SK-N-SH (cell line): ENCODE measurements around the gene OR3A1. TPM values are rescaled to one million over a fixed set of nuclear protein-coding genes. Genes with fewer than 3 reads are reported as not detected.

Experiments used
- CTCF ChIA-PET: fragments of 300-600, 350-600 bp; formaldehyde crosslinking; extraction: SDS; loops from one replicate; lab custom pipeline; 2021; lab: Yijun Ruan, JAX
- POLR2A ChIA-PET: fragments of 350-600 bp; sonication (Branson Sonifier 250); formaldehyde crosslinking; extraction: SDS; loops from one replicate; lab custom pipeline; 2020; ENCODE audit warnings: antibody characterized with exemption, inconsistent platforms; lab: Yijun Ruan, JAX
- DNase-seq: peaks from one replicate; pipeline ENCODE4 v3.0.0; 2012
- H2AFZ ChIP-seq: fragments of 200-600 bp; sonication (generic); 2 replicates; pipeline ENCODE4 v1.8.1; 2016; ENCODE audit warnings: antibody characterized with exemption, mild to moderate bottlenecking, low read depth
- H3F3A ChIP-seq: fragments of 200-600 bp; sonication (generic); replicated peaks from 2 replicates; pipeline ENCODE3; 2016; ENCODE audit warnings: antibody characterized with exemption, mild to moderate bottlenecking; ENCODE audit not compliant: insufficient read depth
- H3K27ac ChIP-seq, 2 experiments: fragments of 200-500 bp in 1 of 2; fragments of 200-600 bp in 1 of 2; sonication (Bioruptor generic) in 1 of 2; sonication (generic), shearing (Covaris generic) in 1 of 2; 2 replicates each; pipeline versions ENCODE4 v1.5.1 to v1.6.1; 2014 to 2016; ENCODE audit warnings: low read depth in 2 of 2, inconsistent platforms in 1 of 2, low read length in 1 of 2, mild to moderate bottlenecking in 1 of 2, mixed read lengths in 1 of 2
- H3K27me3 ChIP-seq: fragments of 200-600 bp; sonication (generic), shearing (Covaris generic); 2 replicates; pipeline ENCODE4 v1.6.1; 2016; ENCODE audit warnings: mixed run types; ENCODE audit not compliant: insufficient read depth
- H3K36me3 ChIP-seq, 2 experiments: fragments of 200-500 bp in 1 of 2; fragments of 200-600 bp in 1 of 2; sonication (Bioruptor generic) in 1 of 2; sonication (generic) in 1 of 2; replicated peaks in 1 of 2; 2 replicates each; pipeline versions ENCODE3 to v1.5.1; 2014 to 2016; ENCODE audit warnings: low read length in 1 of 2, mild to moderate bottlenecking in 1 of 2; ENCODE audit not compliant: insufficient read depth in 2 of 2, control insufficient read depth in 1 of 2
- H3K4me1 ChIP-seq, 2 experiments: fragments of 200-500 bp in 1 of 2; fragments of 200-600 bp in 1 of 2; sonication (Bioruptor generic) in 1 of 2; sonication (generic), shearing (Covaris generic) in 1 of 2; 2 replicates each; pipeline versions ENCODE4 v1.5.1 to v1.6.1; 2014 to 2016; ENCODE audit warnings: low read depth in 1 of 2, low read length in 1 of 2, mixed run types in 1 of 2; ENCODE audit not compliant: insufficient read depth in 2 of 2, control insufficient read depth in 1 of 2
- H3K4me2 ChIP-seq: fragments of 200-600 bp; sonication (generic), shearing (Covaris generic); 2 replicates; pipeline ENCODE4 v1.6.1; 2017; ENCODE audit warnings: mixed run types
- H3K4me3 ChIP-seq, 2 experiments: fragments of 200-500 bp in 1 of 2; fragments of 200-600 bp in 1 of 2; sonication (Bioruptor generic) in 1 of 2; sonication (generic), shearing (Covaris generic) in 1 of 2; 2 replicates each; pipeline versions ENCODE4 v1.5.1 to v1.8.1; 2014 to 2016; ENCODE audit warnings: low read depth in 2 of 2, inconsistent platforms in 1 of 2, low read length in 1 of 2, mild to moderate bottlenecking in 1 of 2, mixed read lengths in 1 of 2, moderate library complexity in 1 of 2
- H3K79me2 ChIP-seq: fragments of 200-600 bp; sonication (generic); 2 replicates; pipeline ENCODE4 v1.8.1; 2017; ENCODE audit warnings: mild to moderate bottlenecking; ENCODE audit not compliant: insufficient read depth
- H3K9ac ChIP-seq: fragments of 200-600 bp; sonication (generic); 2 replicates; pipeline ENCODE4 v1.6.1; 2017; ENCODE audit warnings: mixed run types
- H3K9me2 ChIP-seq: fragments of 200-600 bp; sonication (generic); 2 replicates; pipeline ENCODE4 v1.6.1; 2017; ENCODE audit warnings: mixed run types
- H3K9me3 ChIP-seq: fragments of 200-600 bp; sonication (generic); 2 replicates; pipeline ENCODE4 v1.6.1; 2017; ENCODE audit warnings: mixed run types, mild to moderate bottlenecking, moderate library complexity
- H4K20me1 ChIP-seq: fragments of 200-600 bp; sonication (generic); 2 replicates; pipeline ENCODE4 v1.6.1; 2017; ENCODE audit warnings: mild to moderate bottlenecking, mixed run types; ENCODE audit not compliant: insufficient read depth
- CTCF ChIP-seq: fragments of 200-600 bp; sonication (generic); IDR thresholded peaks from 2 replicates; pipeline ENCODE4 v1.6.1; 2017; ENCODE audit warnings: antibody characterized with exemption, mild to moderate bottlenecking, moderate library complexity
- ELF1 ChIP-seq: IDR thresholded peaks from 2 replicates; pipeline ENCODE4 v1.4.0; 2012
- EP300 ChIP-seq, 2 experiments: IDR thresholded peaks; 2 replicates each; pipeline versions ENCODE4 v1.4.0 to v1.6.1; 2012; ENCODE audit warnings: borderline replicate concordance in 1 of 2, low read depth in 1 of 2, low read length in 1 of 2
- FOSL2 ChIP-seq: IDR thresholded peaks from 2 replicates; pipeline ENCODE4 v1.4.0; 2012; ENCODE audit warnings: low read depth, mild to moderate bottlenecking, moderate library complexity, borderline replicate concordance
- FOXM1 ChIP-seq: IDR thresholded peaks from 2 replicates; pipeline ENCODE4 v1.4.0; 2012; ENCODE audit warnings: low read depth, mild to moderate bottlenecking
- GATA2 ChIP-seq: sonication (generic); formaldehyde crosslinking; IDR thresholded peaks from 2 replicates; pipeline ENCODE4 v1.5.0; 2020; ENCODE audit warnings: mild to moderate bottlenecking, missing genetic modification reagents
- IRF3 ChIP-seq: fragments of 150-350 bp; IDR thresholded peaks from 2 replicates; pipeline ENCODE4 v1.6.1; 2016; ENCODE audit warnings: mild to moderate bottlenecking, low read depth, low read length
- MAX ChIP-seq: IDR thresholded peaks from 2 replicates; pipeline ENCODE4 v1.4.0; 2012; ENCODE audit warnings: low read depth
- MXI1 ChIP-seq: IDR thresholded peaks from 2 replicates; pipeline ENCODE4 v1.6.1; 2012; ENCODE audit warnings: mild to moderate bottlenecking, low read depth, low read length, improper control_type of control experiment
- NRF1 ChIP-seq: IDR thresholded peaks from 2 replicates; pipeline ENCODE4 v1.6.1; 2012; ENCODE audit warnings: low read depth, mild to moderate bottlenecking, low read length
- POLR2AphosphoS5 ChIP-seq: IDR thresholded peaks from 2 replicates; pipeline ENCODE4 v1.6.1; 2012; ENCODE audit warnings: low read depth, low read length
- RAD21 ChIP-seq: IDR thresholded peaks from 2 replicates; pipeline ENCODE4 v1.6.1; 2012; ENCODE audit warnings: mild to moderate bottlenecking, low read length
- RXRA ChIP-seq: IDR thresholded peaks from 2 replicates; pipeline ENCODE4 v1.4.0; 2012; ENCODE audit warnings: low read depth, mild to moderate bottlenecking, borderline replicate concordance
- SIN3A ChIP-seq: IDR thresholded peaks from 2 replicates; pipeline ENCODE4 v1.6.1; 2012; ENCODE audit warnings: low read depth, mild to moderate bottlenecking, low read length, moderate library complexity, borderline replicate concordance
- SMC3 ChIP-seq: IDR thresholded peaks from 2 replicates; pipeline ENCODE4 v1.6.1; 2012; ENCODE audit warnings: low read depth, low read length, improper control_type of control experiment
- TCF12 ChIP-seq: IDR thresholded peaks from 2 replicates; pipeline ENCODE4 v1.4.0; 2012
- TEAD4 ChIP-seq: IDR thresholded peaks from 2 replicates; pipeline ENCODE4 v1.4.0; 2012; ENCODE audit warnings: mild to moderate bottlenecking, borderline replicate concordance; ENCODE audit not compliant: insufficient read depth
- YY1 ChIP-seq: IDR thresholded peaks from 2 replicates; pipeline ENCODE4 v1.4.0; 2012; ENCODE audit warnings: low read depth, mild to moderate bottlenecking
- ZBTB33 ChIP-seq: IDR thresholded peaks from 2 replicates; pipeline ENCODE4 v1.4.0; 2012; ENCODE audit warnings: low read depth, borderline replicate concordance
- WGBS: methylation state at CpG from one replicate; pipeline ENCODE4 v1.1.6; 2017; ENCODE audit warnings: low lambda C conversion rate; 5-methylcytosine and 5-hydroxymethylcytosine counted together
- polyA plus RNA-seq, 3 experiments: library from polyadenylated mRNA; depleted of rRNA; stranded (reverse); fragments of >200 nt; gene quantifications; 2 replicates each; pipeline ENCODE4 v1.2.3, GENCODE V29; 2012

The OR3A1 gene
- polyA plus RNA-seq, 1 of the 3 experiments (the other 2 are of a cell fraction): not detected

- H3K9ac ChIP-seq: no peak overlapping the region
- H3K79me2 ChIP-seq: no peaks in the 10 kb centered on the region
- DNase-seq: no peak
- no peak overlapping the region for H3K27ac ChIP-seq
- POLR2A ChIA-PET: no interaction called here
- peaks cover 22% of the 10 kb centered on the region for H3K27me3 ChIP-seq
- CTCF ChIA-PET: no interaction called here
- no peaks in the 10 kb centered on the region for H3K9me3 ChIP-seq
- no peaks in the 10 kb centered on the region for H3F3A ChIP-seq
- no peaks in the 10 kb centered on the region for H3K4me1 ChIP-seq
- no peak overlapping the region for H3K4me3 ChIP-seq
- no peak overlapping the region for H2AFZ ChIP-seq
- H3K36me3 ChIP-seq: no peaks in the 10 kb centered on the region
- no peaks in the 10 kb centered on the region for H4K20me1 ChIP-seq
- TF ChIP-seq IRF3 (no peak), CTCF (no peak; the same call in 1 of the 2 replicates), TEAD4 (no peak)
- WGBS: 1% methylated on average over 4 of the region's 4 CpGs
- no peaks in the 10 kb centered on the region for H3K9me2 ChIP-seq
- no peak overlapping the region for H3K4me2 ChIP-seq
Measured at GRCh38 chr17:3308603-3309002, 10.4 kb upstream of the OR3A1 start.

DNA sequence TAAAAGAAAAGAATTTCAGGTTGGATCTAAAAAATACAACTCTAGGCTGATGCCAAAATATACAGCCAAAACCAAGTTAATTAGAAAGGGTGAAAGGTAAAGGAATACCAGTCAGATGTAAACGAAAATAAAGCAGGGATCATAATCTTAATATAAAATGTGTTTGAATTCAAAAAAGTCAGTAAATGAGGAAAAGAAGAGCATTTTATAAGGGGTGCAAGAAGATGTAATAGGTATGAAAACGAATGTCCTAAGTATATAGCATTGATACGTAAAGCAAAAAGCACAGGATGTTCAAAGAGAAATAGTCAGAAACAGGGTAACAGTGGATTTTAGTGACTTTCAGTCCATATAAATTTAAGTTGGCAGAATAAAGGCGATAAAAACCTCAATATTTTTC, 2.5 kb downstream of the OR3A1 start:
- H3K9me3 ChIP-seq: no peaks in the 10 kb centered on the region
- ChIA-PET CTCF (interaction anchor here (1.0 kb wide), 1 partner anchor 10 kb away, joined by 4 read pairs; no protein-coding TSS in a partner anchor), POLR2A (no interaction called here)
- no peaks in the 10 kb centered on the region for H3K27me3 ChIP-seq
- H3K27ac ChIP-seq: no peak overlapping the region
- WGBS: 4% methylated on average over 4 of the region's 4 CpGs
- H3F3A ChIP-seq: no peaks in the 10 kb centered on the region
- no peaks in the 10 kb centered on the region for H3K9me2 ChIP-seq
- H2AFZ ChIP-seq: no peak overlapping the region
- H3K4me2 ChIP-seq: no peak overlapping the region
- no peaks in the 10 kb centered on the region for H4K20me1 ChIP-seq
- no peak overlapping the region for H3K9ac ChIP-seq
- H3K36me3 ChIP-seq: no peaks in the 10 kb centered on the region
- H3K4me1 ChIP-seq: no peaks in the 10 kb centered on the region
- H3K4me3 ChIP-seq: no peak overlapping the region
- no peaks in the 10 kb centered on the region for H3K79me2 ChIP-seq
- no peak for DNase-seq
- TF ChIP-seq GATA2 (CRISPR knock-in tag) (no peak), POLR2AphosphoS5 (no peak), ELF1 (no peak), IRF3 (no peak), TCF12 (no peak), SMC3 (no peak), FOXM1 (no peak), MAX (no peak), RXRA (no peak), MXI1 (no peak), RAD21 (no peak), YY1 (no peak), CTCF (no peak), ZBTB33 (no peak), FOSL2 (no peak), SIN3A (no peak), EP300 (IDR thresholded peaks at IDR 0.05; ENCODE audit: borderline replicate concordance in 1 of 2, low read depth in 1 of 2, low read length in 1 of 2) (no peak), NRF1 (no peak)
